Mucosa of gallbladder (tissue), 1 donor: Measurements from ENCODE around the gene HIVEP3. TPM values are rescaled to one million over a fixed set of nuclear protein-coding genes. Genes with fewer than 3 reads are reported as not detected.
A peak's percentile ranks its signal among the peaks of the same experiment; 100 is the strongest.

Experiments
- DNase-seq: peaks from one replicate; pipeline ENCODE4 v3.0.0-alpha.2; 2020; ENCODE audit warnings: low spot score
- total RNA-seq: library from RNA; stranded (reverse); gene quantifications from one replicate; pipeline ENCODE4 v1.2.1, GENCODE V29; 2021
- donor health status: DM: no; HTN: no; CAD: no.

HIVEP3 gene
- total RNA-seq, 1 donor from 2014 or later = 8.7 TPM

GRCh38 chr1:41813226-41813625 lies 105.5 kb downstream of the HIVEP3 start:
- DNase-seq = no peak

- no peak for DNase-seq
Measured at GRCh38 chr1:41812453-41812852, 106.3 kb downstream of the HIVEP3 start.

DNA sequence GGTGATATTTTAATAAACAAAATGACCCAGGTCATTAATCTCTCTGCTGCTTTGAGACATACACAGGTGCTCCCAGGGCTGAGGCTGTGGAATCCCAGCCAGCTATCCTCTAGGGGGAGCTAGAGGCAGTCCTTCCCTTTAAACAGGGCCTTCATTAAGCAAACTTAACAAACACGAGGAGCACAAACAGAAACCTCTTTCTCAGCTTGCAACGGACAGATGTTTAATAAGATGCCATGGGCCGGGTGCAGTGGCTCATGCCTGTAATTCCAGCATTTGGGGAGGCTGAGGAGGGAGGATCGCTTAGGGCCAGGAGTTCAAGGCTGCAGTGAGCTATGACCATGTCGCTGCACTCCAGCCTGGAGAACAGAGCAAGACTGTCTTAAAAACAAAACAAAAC lies 106.7 kb downstream of the HIVEP3 start:
- DNase-seq = peak; percentile 40

GRCh38 chr1:41811051-41811795 lies 107.5 kb downstream of the HIVEP3 start:
- DNase-seq = no peak

DNA sequence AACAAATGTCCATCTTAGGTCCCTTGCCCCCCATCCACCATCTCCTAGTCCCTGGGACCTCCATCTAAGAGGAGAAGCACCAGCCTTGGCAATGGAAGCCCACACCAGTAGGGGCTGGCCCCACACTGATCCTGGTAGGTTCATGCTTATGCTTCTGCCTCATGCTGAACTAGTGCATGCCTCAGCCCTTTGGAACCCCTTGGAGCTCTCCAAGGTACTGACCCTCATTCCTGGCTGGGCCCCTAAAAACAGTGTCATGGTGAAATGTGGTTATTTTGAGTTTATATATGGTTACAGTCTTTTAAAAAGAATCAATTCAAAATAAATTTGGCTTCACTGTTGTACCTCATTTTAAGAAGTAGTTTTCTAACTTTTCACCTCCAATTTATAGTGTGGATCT lies 108.3 kb downstream of the HIVEP3 start:
- no peak for DNase-seq

DNA sequence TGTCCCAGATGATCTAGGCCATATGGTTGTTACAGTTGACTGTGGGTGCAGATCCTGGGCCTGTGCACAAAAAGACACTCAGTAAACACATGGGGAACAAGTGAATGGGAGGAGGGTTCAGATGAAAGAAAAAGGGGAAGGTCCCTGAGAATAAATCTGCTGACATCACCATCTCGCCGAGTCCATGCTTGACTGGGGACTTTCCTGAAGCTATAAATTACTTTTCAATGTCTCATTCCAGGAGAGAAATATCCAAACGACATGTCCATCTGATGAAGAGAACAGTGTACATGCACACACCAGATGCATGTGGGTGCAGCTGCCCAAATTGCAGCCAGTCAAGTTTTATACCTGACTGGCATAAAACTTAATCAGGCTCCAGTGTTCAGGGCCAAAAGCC lies 109.0 kb downstream of the HIVEP3 start:
- no peak for DNase-seq

DNA sequence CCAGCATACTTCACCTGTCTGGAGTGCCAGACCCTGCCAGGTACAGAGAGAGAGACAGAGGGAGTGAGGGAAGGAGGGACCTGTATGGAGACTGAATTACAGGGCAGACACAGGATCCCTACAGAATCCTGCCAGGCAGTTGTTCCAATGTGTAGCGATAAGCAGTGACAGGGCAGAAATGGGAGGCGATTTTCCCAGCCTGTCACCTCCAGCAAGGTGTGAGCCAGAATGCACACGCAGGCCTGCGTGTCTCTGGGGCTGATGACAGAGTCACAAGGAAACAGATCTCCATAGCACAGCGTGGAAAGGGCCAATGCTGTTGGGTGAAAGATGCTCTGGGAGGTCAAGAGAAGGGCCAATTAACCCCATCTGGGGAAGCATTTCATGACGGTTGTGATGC lies 111.3 kb downstream of the HIVEP3 start:
- no peak for DNase-seq

- DNase-seq = no peak
Measured at GRCh38 chr1:41806472-41807155, 112.1 kb downstream of the HIVEP3 start.

DNA sequence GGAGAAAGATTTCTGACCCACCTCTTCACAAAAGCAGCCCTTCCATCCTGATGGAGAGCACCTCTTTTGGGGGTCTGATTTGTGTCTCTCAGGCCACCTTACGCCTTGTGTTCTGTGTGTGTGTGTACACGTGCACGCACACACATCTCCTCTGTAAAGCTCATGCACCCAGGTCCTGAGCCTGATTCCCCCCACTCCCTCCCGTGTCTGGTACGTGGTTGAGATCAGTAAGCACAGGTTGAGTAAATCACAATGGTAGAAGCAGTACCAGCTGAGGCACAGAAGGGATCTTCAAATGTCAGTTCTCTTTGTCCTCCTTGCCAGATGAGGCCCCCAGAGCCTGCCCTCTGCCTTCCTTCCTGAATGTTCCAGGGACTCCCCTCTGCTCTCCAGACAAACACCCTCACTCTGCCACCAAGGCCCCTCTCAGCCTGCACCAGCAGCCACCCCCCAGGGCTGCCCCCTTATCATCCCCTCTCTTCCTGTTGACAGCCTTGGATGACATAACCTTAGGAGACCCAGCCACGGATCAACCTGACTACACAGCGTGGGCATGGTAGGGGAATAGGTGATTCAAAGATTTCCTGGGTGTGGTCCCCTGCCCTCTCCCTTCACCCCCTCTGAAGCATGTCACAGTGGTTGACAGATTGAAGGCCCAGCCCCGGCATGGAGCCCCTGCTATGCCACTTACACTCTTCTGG lies 112.8 kb downstream of the HIVEP3 start:
- no peak for DNase-seq

DNA sequence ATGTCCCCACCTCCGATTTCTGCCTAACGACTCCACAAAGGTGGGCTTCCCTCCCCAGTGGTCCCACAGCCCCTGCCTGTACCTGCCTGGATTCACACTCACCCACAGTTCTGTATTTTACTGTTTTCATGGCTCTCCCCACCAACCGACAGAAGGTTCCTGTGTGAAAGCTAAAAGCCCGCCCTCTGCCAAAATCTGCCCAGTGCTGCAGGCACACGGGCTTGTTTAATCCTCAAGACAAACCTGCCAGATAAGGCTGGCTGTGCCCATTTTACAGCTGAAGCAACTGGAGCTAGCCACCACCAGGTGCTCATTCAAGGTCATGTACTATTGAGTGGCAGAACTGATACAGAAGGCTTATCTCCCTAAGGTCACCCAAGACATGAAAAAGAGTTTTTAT lies 114.5 kb downstream of the HIVEP3 start:
- no peak for DNase-seq

- no peak for DNase-seq
Measured at GRCh38 chr1:41803656-41804055, 115.1 kb downstream of the HIVEP3 start.

DNA sequence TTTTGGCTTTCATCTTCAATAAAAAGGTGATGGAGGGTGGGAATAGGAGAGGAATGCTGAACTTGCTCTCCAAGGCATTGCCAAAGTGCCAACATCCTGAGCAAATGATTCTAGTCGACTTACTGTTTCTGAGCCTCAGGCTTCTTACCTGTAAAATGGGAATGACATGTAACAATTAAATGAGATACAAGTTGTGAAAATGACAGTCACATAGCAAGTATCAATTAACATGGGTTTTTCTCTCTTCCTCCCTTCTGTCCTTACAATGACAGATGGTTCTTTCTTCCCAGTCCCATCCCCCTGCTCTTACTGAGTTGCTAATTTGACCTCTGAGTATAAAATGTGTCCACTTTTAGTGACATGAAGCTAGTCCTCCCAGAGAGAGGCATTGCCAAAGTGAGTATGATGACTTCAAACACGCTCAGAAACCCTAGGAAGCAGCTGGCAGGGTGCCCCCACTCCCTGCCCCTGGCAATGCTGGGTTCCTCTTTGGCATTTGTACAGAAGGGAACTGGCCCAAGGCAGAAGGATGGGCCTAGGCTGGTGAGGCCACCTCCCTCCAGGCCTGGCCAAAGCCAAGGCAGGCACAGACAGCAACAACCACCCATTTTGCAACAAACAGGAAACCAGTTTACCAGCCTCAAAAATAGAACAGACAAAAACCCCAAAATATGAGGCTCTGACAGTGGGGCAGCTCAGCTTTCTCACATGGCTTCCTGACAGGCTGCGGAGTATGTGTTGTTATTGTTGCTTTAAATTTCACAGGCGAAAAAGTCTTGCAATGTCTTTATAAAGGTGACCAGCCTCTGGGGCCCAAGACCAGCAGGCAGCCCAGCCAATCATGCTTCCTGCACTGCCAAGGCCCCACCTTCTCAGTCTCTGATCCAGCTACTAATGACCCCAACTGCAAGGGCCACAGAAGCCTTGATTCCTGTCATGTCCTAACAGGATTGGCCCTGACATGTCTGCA lies 115.9 kb downstream of the HIVEP3 start:
- peak; percentile 63 for DNase-seq

- no peak for DNase-seq
Measured at GRCh38 chr1:41800311-41800829, 118.4 kb downstream of the HIVEP3 start.

- no peak for DNase-seq
Measured at GRCh38 chr1:41799723-41800122, 119.0 kb downstream of the HIVEP3 start.

- DNase-seq = no peak
Measured at GRCh38 chr1:41799205-41799604, 119.5 kb downstream of the HIVEP3 start.

DNA sequence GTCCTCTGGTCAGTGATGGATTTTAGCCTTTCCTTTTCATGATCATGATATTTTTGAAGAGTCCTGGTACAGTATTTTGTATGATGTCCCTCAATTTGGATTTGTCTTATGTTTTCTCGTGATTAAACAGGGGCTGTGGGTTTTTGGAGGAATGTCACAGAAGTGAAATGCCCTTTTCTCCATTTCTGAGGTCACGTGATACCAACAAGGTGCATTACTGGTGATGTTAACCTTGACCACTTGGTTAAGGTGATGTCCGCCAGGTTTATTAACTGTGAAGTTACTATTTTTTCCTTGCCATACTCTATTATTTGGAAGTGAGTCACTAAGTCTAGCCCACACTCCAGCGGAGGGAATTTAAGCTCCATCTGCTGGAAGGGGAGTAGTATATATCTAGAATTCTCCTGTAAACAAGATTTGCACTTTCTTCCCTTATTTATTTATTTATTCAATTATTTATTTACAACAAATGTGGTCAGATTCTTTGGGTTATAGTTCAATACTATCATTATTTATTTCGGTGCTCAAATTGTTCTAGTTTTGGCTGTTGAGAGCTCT lies 123.4 kb downstream of the HIVEP3 start:
- DNase-seq = no peak

DNA sequence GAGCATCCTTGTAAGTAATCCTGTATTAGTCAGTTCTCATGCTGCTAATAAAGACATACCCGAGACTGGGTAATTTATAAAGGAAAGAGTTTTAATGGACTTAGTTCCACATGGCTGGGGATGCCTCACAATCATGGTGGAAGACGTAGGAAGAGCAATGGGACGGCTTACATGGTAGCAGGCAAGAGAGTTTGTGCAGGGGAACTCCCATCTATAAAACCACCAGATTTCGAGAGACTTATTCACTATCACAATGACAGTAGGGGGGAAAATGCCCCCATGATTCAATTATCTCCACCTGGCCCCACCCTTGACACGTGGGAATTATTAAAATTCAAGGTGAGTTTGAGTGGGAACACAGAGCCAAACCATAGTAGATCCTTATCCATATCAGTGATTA lies 124.7 kb downstream of the HIVEP3 start:
- no peak for DNase-seq

- no peak for DNase-seq
Measured at GRCh38 chr1:41792485-41792770, 126.3 kb downstream of the HIVEP3 start.

DNA sequence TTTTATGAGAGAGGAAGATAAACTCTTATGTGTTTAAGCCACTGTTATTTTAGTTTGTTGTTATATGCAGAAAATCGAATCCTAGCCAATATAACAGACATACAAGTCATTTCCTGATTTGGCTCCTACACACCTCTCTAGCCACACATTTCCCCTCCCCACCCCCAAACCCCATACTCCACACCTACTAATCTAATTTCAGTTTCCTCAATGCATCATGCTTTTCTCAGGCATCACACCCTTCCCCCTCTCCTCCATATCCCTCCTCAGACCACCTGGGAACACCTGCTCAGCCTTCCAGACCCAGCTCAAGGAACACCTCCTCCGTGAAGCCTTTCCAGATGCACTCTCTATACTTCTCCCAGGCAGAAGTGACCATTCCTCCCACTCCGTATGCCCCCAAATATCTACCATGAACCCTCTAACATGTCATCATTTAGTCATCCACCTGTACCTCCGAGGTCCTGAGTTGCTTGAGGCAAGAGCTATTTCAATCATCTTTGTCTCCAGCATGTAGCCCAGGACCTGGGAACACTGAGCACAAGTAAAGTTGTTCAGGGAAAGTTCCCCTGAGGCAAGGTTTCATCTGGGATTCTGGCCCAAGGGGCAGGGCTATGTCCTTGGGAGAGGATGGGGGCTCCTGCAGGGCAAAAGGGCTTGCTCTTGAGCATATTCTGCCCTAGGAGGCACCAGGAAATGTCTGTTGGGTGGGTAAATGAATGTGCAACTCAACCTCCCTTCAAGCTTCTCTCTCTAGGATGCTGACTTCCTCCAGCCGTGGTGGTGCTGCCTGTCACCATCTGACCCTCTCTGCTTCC lies 126.8 kb downstream of the HIVEP3 start:
- DNase-seq = no peak

GRCh38 chr1:41790351-41790750 lies 128.4 kb downstream of the HIVEP3 start:
- DNase-seq = no peak
